Hypothalamus (tissue), 51 donors: ENCODE results near the gene KRTAP4-9.
"Not testable (repeated sequence)": the region's sequence is repeated elsewhere in the genome, so short reads cannot be mapped to it uniquely, and the experiment has no call there.

Experiments used
- DNase-seq, 51 donors: peaks; one replicate each; lab custom pipeline; 2025; lab: John Stamatoyannopoulos, UW

The KRTAP4-9 gene

GRCh38 chr17:41125064-41125463, 19.9 kb downstream of the KRTAP4-9 start:
- no peak for DNase-seq

- DNase-seq: no peak
Measured at GRCh38 chr17:41126412-41126811, 21.2 kb downstream of the KRTAP4-9 start.

GRCh38 chr17:41127371-41127770, 22.2 kb downstream of the KRTAP4-9 start:
- no peak for DNase-seq

- DNase-seq: no peak
Measured at GRCh38 chr17:41131979-41132378, 26.8 kb downstream of the KRTAP4-9 start.

GRCh38 chr17:41133880-41134735, 28.9 kb downstream of the KRTAP4-9 start:
- no peak for DNase-seq

- not testable (repeated sequence) for DNase-seq
Measured at GRCh38 chr17:41139865-41140264, 34.7 kb downstream of the KRTAP4-9 start.

- no peak for DNase-seq
Measured at GRCh38 chr17:41140360-41141131, 35.4 kb downstream of the KRTAP4-9 start, which contains the start of gene KRTAP4-6. KRTAP4-6 (minus strand) TSS chr17:41140544; CDS start chr17:41140487, 57 bp downstream.

- no peak for DNase-seq
Measured at GRCh38 chr17:41141361-41141760, 36.2 kb downstream of the KRTAP4-9 start.

GRCh38 chr17:41144846-41145245, 39.7 kb downstream of the KRTAP4-9 start:
- DNase-seq: no peak

GRCh38 chr17:41145261-41145660, 40.1 kb downstream of the KRTAP4-9 start:
- DNase-seq: no peak

GRCh38 chr17:41147531-41148204, 42.5 kb downstream of the KRTAP4-9 start:
- no peak for DNase-seq

GRCh38 chr17:41148971-41149651, 43.9 kb downstream of the KRTAP4-9 start:
- DNase-seq: not testable (repeated sequence)

GRCh38 chr17:41149652-41149985, 44.4 kb downstream of the KRTAP4-9 start, which contains the start of gene KRTAP4-5:
KRTAP4-5 (minus strand) TSS chr17:41149825; CDS start chr17:41149767, 58 bp downstream.
- DNase-seq: no peak

- DNase-seq: no peak
Measured at GRCh38 chr17:41150026-41150425, 44.8 kb downstream of the KRTAP4-9 start.

- DNase-seq: no peak
Measured at GRCh38 chr17:41151525-41151924, 46.3 kb downstream of the KRTAP4-9 start.

- DNase-seq: peak in 3 of 51 donors; percentile 0 to 6 (median 1)
Measured at GRCh38 chr17:41153856-41154255, 48.7 kb downstream of the KRTAP4-9 start.
